Stimulated activated CD4-positive, alpha-beta T cell treated with anti-CD3 and anti-CD28 coated beads, Interleukin-4, amount 100 ng/mL, for 24 hours (primary cell): ENCODE results near the gene SBF2.
"Not testable (repeated sequence)": the region's sequence is repeated elsewhere in the genome, so short reads cannot be mapped to it uniquely, and the experiment has no call there.

Experiments used
- DNase-seq: peaks from one replicate; pipeline ENCODE4 v3.0.0-alpha.2; 2020

SBF2 gene

DNA sequence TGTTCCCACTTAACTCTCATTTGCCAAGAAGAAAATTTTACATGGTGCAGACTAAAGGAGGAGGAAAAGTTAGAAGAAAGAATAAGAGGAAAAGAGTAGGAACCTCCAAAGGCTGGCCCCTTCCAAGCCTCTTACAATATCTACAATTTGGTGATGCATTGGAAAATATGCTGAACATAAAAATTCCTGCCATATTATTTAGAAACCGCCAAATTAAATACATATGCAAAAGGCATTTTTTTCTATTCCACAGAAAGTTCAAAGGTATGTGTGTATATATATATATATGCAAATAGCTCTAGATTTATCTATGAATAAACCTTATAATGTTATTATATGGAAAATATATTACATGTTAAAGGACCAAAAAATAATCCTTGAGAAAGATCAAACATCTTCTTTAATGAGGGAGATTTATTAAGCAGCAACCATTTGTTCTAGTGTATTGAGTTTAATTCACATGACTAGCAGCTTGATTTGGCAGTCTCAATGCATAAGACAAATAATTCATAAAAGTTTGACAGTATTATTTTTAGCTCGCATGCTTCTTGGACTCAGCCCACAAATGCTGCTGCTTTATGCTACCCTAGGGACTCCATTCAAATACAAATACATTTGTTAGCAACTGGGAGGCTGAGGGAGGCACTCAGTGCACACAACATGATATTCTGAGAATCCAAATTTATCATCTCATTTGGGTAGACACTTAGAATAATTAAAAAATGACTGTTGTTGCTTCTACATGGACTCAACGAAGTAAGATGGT lies 184.9 kb downstream of the SBF2 start:
- DNase-seq = no peak

- no peak for DNase-seq
Observed at GRCh38 chr11:10107497-10107896, 186.5 kb downstream of the SBF2 start.

DNA sequence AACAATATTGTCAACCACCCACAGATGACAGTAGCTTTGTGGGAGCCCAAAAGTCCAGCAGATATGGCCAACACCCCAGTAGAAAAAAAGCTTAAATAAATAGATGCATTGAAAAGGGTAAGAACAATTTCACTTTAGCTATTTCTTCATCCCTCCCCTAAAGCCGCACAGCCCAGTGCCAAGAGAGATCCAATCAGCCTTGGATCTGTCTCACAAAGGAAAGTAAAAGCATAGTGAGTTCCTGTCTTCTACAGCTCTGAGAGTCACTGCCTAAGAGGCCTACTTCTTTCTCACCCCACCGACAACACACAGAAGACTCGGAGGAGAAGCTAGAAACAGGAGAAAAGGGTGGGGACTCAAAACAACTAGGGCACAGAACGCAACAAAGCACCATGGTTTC lies 196.4 kb downstream of the SBF2 start:
- DNase-seq = no peak

DNA sequence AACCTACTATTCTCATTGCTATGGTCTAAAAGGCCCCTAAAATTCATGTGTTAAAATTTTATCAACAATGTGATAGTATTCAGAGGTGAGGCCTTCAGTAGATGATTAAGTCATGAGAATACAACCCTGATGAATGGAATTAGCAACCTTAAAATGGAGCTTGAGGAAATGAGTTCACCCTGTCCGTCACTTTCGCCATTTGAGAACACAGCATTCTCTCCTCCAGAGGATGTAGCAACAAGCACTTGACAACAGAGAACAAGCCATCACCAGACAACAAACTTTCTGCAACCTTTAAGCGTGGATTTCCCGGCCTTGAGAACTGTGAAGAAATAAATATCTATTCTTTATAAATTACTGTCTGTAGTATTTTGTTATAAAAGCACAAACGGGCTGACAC lies 197.0 kb downstream of the SBF2 start:
- no peak for DNase-seq

DNA sequence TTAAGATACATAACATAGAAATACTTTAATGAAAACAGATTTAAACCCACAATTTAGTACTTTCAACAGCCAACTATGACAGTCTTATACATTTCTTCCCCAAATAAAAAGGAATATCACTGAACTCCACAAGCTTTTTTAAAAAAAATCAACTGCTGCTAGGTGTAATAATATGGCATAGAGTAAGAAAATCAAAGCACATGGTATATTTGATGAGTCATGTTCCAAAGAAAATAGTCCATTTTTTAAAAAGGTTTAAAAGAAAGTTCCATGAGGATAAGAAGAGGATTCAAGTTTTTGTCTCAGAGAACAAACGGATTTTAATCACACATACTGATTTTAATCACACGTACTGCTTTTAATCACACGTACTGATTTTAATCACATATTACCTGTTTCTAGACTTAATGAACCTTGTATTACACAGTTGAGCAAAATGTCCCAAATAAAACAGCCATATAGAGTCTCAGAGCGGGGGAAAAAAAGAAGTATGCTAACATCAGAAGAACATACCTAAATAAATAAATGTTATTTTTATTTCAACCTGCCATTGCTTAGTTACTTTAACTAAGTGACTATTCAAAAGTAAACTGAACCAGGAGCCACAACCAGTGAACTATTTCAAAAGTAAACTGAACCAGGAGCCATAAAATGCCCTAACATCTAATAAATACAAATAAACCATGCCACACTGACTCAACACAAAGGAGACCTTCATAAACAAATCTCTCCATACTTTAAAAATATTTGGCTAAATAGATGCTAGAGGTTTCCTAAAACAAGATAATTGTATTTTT lies 198.4 kb downstream of the SBF2 start:
- DNase-seq = no peak

GRCh38 chr11:10092426-10092825 lies 201.6 kb downstream of the SBF2 start:
- no peak for DNase-seq

DNA sequence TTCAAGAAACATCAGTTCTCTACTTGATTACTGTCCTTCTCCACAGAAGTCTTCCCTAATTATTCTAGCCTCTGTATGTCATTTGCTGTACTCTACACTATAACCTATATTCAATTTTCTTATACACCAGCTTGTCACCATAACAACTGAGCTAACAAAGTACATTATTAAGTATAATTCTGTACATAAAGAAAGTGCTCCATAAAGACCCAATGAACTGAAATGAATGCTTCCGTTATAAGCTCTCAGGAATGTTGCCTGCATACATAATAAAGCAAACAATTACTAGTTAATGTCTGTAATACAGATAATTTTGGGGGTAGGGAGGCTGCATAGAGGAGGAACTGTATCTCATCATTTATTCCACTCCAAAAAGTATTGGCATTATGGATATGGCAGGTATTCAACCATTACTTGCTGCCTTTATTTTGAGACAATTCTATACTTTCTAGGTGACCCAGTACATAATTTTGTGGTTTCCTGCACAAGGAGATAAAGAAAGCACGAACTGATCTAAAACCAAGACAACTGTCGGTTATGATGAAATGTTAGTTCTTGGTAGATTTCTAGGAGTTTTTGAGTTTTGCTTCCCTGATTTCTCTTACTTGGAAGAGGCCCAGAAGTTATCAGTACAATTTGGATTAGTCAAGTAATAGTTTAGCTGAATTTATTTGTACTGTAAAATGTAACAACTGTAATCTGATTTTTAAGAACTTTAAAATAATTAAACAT lies 202.5 kb downstream of the SBF2 start:
- DNase-seq = no peak

- not testable (repeated sequence) for DNase-seq
Observed at GRCh38 chr11:10087923-10088225, 206.1 kb downstream of the SBF2 start.

- DNase-seq = no peak
Observed at GRCh38 chr11:10087186-10087922, 206.7 kb downstream of the SBF2 start.

DNA sequence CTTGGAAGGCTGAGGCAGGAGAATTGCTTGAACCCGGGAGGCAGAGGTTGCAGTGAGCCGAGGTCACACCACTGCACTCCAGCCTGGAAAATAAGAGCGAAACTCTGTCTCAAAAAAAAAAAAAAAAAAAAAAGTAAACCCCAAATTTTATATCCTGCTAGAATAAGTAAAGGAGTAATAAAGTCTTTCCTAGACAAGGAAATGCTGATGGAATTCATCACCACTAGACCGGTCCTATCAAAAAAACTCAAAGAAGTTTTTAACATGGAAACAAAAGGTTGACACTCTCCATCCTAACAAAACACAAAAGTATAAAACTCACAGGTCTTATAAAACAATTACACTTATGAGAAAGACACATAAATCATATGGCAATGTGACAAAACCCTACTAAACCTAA lies 213.9 kb downstream of the SBF2 start:
- DNase-seq = no peak

DNA sequence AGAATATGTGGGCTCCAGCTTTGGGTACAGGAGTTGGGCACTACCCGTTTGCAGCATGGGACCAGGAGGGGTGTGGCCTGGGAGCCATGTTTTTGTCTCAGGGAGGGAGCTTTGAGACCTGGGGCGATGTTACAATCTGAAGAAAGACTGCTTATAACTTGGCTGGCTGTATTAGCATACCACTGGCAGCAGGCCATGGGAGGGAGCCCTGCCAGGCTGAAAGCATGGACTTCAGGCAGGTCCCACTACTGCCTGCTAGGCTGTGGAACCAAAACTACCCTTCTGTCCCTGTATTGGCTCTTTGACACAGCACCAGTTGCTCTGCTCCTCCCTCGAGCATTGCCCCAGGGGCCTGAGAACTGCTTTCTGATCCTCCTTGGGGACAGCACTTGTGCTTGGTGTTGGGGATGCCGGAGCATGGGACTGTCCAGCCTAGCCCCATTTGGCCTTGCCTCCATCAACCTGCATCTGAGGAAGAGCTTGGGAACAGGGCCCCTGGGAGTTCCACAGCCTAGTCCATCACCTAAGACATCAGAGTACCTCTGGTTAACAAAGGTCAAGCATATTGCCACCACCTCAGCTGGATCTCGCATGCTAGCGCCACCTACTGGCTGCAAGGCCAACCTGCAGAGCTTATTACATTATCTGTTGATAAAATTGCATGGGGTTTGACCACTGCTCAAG lies 217.4 kb downstream of the SBF2 start:
- DNase-seq = peak; percentile 31

GRCh38 chr11:10075141-10075540 lies 218.9 kb downstream of the SBF2 start:
- no peak for DNase-seq

- DNase-seq = no peak
Observed at GRCh38 chr11:10072841-10073240, 221.2 kb downstream of the SBF2 start.

- DNase-seq = no peak
Observed at GRCh38 chr11:10072142-10072541, 221.9 kb downstream of the SBF2 start.

GRCh38 chr11:10067629-10068300 lies 226.3 kb downstream of the SBF2 start:
- no peak for DNase-seq

DNA sequence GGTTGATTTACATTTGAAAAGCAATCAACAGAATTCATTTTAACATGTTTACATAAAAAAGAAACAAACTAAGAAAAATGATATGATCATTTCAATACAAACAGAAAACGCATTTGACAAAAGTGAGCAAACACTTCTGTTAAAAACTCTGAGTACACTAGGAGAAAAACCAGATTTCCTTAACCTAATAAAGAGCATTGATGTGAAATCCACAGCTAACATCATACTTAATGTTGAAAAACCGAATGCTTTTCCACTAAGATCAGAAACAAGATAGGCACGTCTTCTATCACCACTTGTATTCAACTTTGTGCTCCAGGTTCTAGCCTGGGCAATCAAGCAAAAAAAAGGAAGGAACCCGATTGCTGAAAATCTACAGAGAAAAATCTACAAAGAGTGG lies 227.6 kb downstream of the SBF2 start:
- DNase-seq = no peak

DNA sequence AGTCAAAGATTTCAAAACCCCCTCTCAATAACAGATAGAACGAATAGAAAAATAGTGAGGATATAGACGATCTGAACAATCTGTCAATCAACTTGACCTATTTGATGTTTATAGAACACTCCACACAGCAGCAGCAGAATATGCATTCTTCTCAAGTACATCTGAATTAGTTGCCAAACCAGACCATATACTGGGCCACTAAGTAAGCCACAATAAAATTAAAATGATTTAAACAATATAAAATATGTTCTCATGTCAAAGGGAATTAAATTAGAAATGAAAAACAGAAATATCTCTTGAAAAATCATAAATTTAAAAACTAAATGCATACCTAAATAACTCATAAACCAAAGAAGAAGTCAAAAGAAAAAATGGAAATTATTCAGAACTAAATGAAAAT lies 229.2 kb downstream of the SBF2 start:
- DNase-seq = no peak

DNA sequence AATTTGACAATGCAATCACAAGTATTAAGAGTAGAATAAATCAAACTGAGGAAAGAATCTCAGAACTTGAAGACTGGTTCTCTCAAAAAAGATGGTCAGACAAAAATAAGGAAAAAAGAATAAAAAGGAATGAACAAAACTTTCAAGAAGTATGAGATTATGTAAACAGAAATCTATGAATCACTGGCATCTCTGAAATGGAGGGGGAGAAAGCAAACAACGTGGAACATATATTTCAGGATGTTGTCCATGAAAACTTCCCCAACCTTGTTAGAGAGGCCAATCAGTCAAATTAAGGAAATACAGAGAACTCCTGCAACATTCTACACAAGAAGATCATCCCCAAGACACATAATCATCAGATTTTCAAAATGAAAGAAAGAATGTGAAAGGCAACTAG lies 235.7 kb downstream of the SBF2 start:
- DNase-seq = no peak

DNA sequence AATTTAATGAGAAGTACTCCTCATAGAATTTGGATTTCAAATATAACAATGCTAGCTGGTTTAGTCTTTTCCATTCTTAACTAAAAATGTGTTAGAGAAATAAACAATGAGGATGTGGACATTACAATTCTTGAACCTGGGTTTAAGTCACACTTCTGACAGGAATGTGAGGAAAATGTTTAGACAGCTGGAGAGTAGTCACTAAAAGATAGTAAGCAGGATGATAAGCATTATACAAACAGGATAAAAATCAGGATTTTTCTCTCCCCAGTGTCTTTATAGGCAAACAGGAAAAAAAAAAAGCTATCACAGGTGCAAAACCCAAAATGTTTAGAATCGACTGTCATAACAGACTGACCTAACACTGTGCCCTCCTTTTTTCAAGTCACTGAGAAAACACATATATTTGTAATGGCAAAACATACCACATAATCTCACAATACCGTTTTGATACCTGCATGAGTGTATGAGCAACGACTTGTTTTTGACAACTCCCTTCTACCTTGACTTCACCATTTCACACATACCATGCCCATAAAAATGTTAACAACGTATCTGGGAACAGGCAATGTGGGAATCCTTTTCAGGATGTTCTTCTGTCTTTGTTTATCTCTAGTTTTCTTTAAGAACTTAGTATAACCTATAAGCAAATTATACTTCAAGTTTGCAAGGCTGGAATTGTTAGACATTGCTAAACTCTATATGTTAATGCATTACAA lies 242.0 kb downstream of the SBF2 start:
- DNase-seq = no peak

DNA sequence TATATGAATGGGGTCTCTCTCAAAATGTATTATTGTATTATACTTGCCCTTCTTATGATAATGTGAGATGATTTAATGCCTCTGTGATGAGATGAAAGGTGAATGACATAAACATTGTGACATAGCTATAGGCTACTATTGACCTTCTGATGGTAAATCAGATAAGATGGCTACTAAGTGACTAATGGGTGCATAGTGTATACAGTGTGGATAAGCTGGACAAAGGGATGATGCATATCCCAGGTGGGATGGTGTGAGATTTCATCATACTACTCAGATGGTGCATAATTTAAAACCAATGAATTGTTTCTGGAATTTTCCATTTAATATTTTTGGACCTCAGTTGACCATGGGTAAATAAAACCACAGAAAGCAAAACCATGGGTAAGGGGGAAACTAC lies 243.5 kb downstream of the SBF2 start:
- no peak for DNase-seq

GRCh38 chr11:10049756-10050155 lies 244.3 kb downstream of the SBF2 start:
- DNase-seq = no peak
